Spleen (tissue), 7 donors: ENCODE measurements around the gene CRYBG1.

ENCODE experiments used
- CTCF ChIP-seq, 11 experiments: fragments of 200-600 bp in 7 of 11; fragments of 450-650 bp in 4 of 11; sonication (generic) in 4 of 11; IDR thresholded peaks in 8 of 11; conservative IDR thresholded peaks in 3 of 11; 1 replicate in 7 of 11; 2 replicates in 4 of 11; pipeline versions ENCODE4 v1.4.0 to v1.8.0; 2016 to 2021; ENCODE audit warnings: antibody characterized with exemption in 11 of 11, inconsistent platforms in 4 of 11, mild to moderate bottlenecking in 1 of 11
- POLR2A ChIP-seq, 3 donors: fragments of 450-650 bp; IDR thresholded peaks; one replicate each; pipeline ENCODE4 v1.5.1; 2017; ENCODE audit warnings: antibody characterized with exemption in 3 of 3, mild to moderate bottlenecking in 1 of 3
- POLR2AphosphoS5 ChIP-seq, 3 donors: sonication (generic); formaldehyde crosslinking; IDR thresholded peaks; one replicate each; pipeline ENCODE4 v1.5.1; 2017; ENCODE audit warnings: antibody characterized with exemption in 3 of 3
- donor health status: DM: no; HTN: no; CAD: no; lungs with moderate emphysema.
- donor health status: DM: no; HTN: no; CAD: no.
- donor health status: DM: no; HTN: no; CAD: no.

GRCh38 chr6:106477790-106478189 lies 117.3 kb downstream of the CRYBG1 start:
- TF ChIP-seq CTCF (IDR thresholded peaks at IDR 0.05 in 8 of 11, conservative IDR thresholded peaks at IDR 0.05 in 3 of 11) (no peak), POLR2A (IDR thresholded peaks at IDR 0.05) (no peak), POLR2AphosphoS5 (IDR thresholded peaks at IDR 0.05) (no peak)
